GM18861 (cell line): ENCODE results near the gene GUCA2B.

Source experiments
- ATAC-seq: cut with Tn5 transposase; IDR thresholded peaks from one replicate; pipeline ENCODE4 v1.9.1; 2021; ENCODE audit not compliant: unreplicated experiment

GUCA2B gene

GRCh38 chr1:42165511-42166210, 12.5 kb downstream of the GUCA2B start:
- ATAC-seq, result no peak

GRCh38 chr1:42167611-42168390, 14.6 kb downstream of the GUCA2B start:
- ATAC-seq, result no peak

GRCh38 chr1:42168391-42168670, 15.1 kb downstream of the GUCA2B start:
- ATAC-seq, result no peak

- no peak for ATAC-seq
Measured at GRCh38 chr1:42168763-42169162, 15.6 kb downstream of the GUCA2B start.

GRCh38 chr1:42170779-42171621, 17.8 kb downstream of the GUCA2B start:
- ATAC-seq, result no peak

- ATAC-seq, result no peak
Measured at GRCh38 chr1:42171679-42172266, 18.6 kb downstream of the GUCA2B start.

GRCh38 chr1:42172381-42173133, 19.3 kb downstream of the GUCA2B start:
- no peak for ATAC-seq

GRCh38 chr1:42173155-42173933, 20.1 kb downstream of the GUCA2B start:
- ATAC-seq, result no peak

GRCh38 chr1:42173961-42174735, 20.9 kb downstream of the GUCA2B start:
- ATAC-seq, result no peak

GRCh38 chr1:42175314-42176054, 22.3 kb downstream of the GUCA2B start:
- no peak for ATAC-seq

- no peak for ATAC-seq
Measured at GRCh38 chr1:42176902-42177519, 23.8 kb downstream of the GUCA2B start.

GRCh38 chr1:42177541-42177981, 24.4 kb downstream of the GUCA2B start:
- no peak for ATAC-seq

GRCh38 chr1:42178249-42178648, 25.0 kb downstream of the GUCA2B start:
- no peak for ATAC-seq

- no peak for ATAC-seq
Measured at GRCh38 chr1:42179275-42179674, 26.1 kb downstream of the GUCA2B start.

- no peak for ATAC-seq
Measured at GRCh38 chr1:42179900-42180329, 26.7 kb downstream of the GUCA2B start.

GRCh38 chr1:42181687-42182086, 28.5 kb downstream of the GUCA2B start:
- ATAC-seq, result no peak

GRCh38 chr1:42183210-42183956, 30.2 kb downstream of the GUCA2B start:
- ATAC-seq, result no peak
